Measurements from ENCODE around the gene MTHFD1L. TPM values are rescaled to one million over a fixed set of nuclear protein-coding genes. Genes with fewer than 3 reads are reported as not detected.

Gene MTHFD1L
- total and polyA plus RNA-seq, 2 of the 8 experiments (the other 6 are each of a cell fraction or from before 2014, with no cell fraction given), result 29.2 to 105 TPM

DNA sequence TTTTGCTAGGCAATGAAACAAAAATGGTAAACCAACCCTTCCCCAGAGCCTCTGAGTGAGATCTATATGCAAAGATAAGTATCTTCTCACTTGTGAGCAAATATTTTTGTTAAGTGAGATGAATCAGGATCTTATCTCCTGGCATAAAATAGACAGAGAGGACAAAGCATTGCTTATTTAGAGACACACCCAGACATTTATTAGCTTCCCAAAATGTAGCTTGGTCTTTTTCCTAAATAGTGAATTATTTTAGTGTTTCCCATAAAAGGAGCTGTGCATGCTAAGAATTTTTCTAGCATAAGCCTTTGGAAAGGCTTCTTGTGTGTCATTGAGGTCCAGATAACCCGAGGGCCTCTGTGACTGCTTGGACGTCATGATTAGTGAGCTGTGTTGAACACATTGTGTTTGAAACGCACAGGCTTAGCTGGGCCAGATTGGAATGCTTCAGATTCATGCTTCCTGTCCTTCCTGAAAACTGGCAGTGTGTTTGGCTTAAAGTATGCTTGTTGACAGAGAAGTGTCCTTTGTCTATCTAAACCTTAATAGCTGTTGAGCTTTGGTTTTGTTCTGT is 16.5 kb downstream of the MTHFD1L start (continued):
- TF ChIP-seq EZH2 (IDR thresholded peaks at IDR 0.05; ENCODE audit: low read depth, low read length, severe bottlenecking) (no peak), CBX5 (IDR thresholded peaks at IDR 0.05; ENCODE audit: low read depth, low read length) (no peak), BRCA1 (IDR thresholded peaks at IDR 0.05; ENCODE audit: low read depth, low read length) (no peak), EP300 (IDR thresholded peaks at IDR 0.05; ENCODE audit: borderline replicate concordance in 1 of 2, low read depth in 2 of 2, low read length in 2 of 2) (no peak), CTBP2 (IDR thresholded peaks at IDR 0.05; ENCODE audit: borderline replicate concordance, insufficient read depth, insufficient read length, low read length) (no peak), NRF1 (IDR thresholded peaks at IDR 0.05; ENCODE audit: low read depth, low read length) (no peak)
- TF ChIP-seq, protein P1, sequence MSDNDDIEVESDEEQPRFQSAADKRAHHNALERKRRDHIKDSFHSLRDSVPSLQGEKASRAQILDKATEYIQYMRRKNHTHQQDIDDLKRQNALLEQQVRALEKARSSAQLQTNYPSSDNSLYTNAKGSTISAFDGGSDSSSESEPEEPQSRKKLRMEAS (IDR thresholded peaks at IDR 0.05), result no peak

Data from H1 (cell line).